Measurements from ENCODE around the gene ZCCHC2. TPM values are rescaled to one million over a fixed set of nuclear protein-coding genes. Genes with fewer than 3 reads are reported as not detected.

The ZCCHC2 gene
- total and polyA plus RNA-seq, 2 of the 4 experiments (the other 2 are of a cell fraction) = 3.2 to 3.6 TPM

DNA sequence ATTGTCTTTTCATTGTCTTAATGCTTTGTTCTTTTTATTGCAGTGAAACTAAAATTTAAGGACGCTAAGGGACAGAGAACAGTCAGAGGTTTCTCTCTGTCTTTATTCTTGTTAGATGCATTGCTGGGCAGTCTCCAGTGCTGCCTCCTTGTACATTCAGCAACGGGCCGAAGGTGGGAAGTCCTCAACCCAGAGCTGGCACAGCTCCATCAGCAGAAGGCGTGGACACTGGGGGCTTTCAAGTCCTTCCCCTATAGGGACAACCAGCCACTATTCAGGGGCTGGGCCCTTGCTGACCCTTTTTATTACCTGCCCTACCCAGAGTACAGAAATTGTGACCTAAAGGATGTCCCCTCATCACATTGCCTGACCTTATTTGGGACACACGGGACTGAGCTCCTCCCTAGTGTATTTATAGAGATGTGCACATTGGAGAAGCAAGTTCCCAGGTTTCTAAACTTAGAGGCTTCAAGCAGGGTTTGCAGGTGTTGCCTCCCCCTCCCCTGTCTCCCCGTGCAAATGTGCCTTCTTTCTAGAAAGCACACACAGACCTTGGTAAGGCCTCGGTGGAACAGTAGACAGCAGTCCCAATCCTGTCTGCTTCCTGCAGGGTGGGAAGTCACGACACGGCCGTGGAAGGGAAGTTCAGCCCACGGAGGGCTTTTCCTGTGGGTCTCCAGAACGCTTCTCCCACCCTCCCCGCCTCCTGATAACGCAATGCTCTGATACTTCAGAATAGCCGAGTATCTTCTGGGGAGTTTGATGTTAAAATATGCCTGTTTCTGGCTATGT, 68.2 kb downstream of the ZCCHC2 start:
- Histone ChIP-seq H3K9me1 (ENCODE audit: insufficient read depth, low read length) (no peaks in the 10 kb centered on the region), H3K4ac (ENCODE audit: low read depth, low read length) (no peak overlapping the region), H3K9me3 (ENCODE audit: control insufficient read depth, insufficient read depth, low read length) (peaks cover 2% of the 10 kb centered on the region; the same call in 1 of the 2 replicates), H2BK120ac (ENCODE audit: low read depth, low read length) (no peak overlapping the region), H3K9ac (ENCODE audit: low read depth, low read length) (no peak overlapping the region), H3K27ac (ENCODE audit: insufficient read depth, low read length) (no peak overlapping the region), H4K5ac (ENCODE audit: low read depth, low read length) (no peak overlapping the region), H3K14ac (replicated peaks; ENCODE audit: low read depth, low read length) (no peak overlapping the region), H3K4me2 (ENCODE audit: low read depth, low read length) (no peak overlapping the region), H2BK15ac (ENCODE audit: low read depth, low read length) (no peak overlapping the region), H2BK20ac (ENCODE audit: low read depth, low read length) (no peak overlapping the region), H4K91ac (ENCODE audit: insufficient read depth, low read depth, low read length) (no peak overlapping the region), H2BK5ac (ENCODE audit: low read depth, low read length, poor library complexity, severe bottlenecking) (no peak overlapping the region), H3K23ac (ENCODE audit: low read depth, low read length) (no peak overlapping the region), H2AK9ac (replicated peaks; ENCODE audit: low read depth, low read length, poor library complexity) (no peak overlapping the region), H3K4me1 (ENCODE audit: control insufficient read depth, insufficient read depth, low read length) (no peaks in the 10 kb centered on the region), H3K36me3 (ENCODE audit: control insufficient read depth, insufficient read depth, low read length) (no peaks in the 10 kb centered on the region), H2AK5ac (ENCODE audit: low read depth, low read length) (no peak overlapping the region), H3K79me1 (ENCODE audit: low read depth in 1 of 2, low read length in 2 of 2) (no peaks in the 10 kb centered on the region), H2AFZ (replicated peaks; ENCODE audit: low read length, poor library complexity) (no peak overlapping the region), H3K56ac (ENCODE audit: extremely low read depth, insufficient read depth, low read length) (no peak overlapping the region), H4K20me1 (ENCODE audit: insufficient read depth, low read length) (peaks cover 3% of the 10 kb centered on the region; the same call in 1 of the 2 replicates), H3K4me3 (ENCODE audit: insufficient read depth, low read depth, low read length) (no peak overlapping the region), H3K18ac (ENCODE audit: low read depth, low read length) (no peak overlapping the region), H4K8ac (ENCODE audit: low read depth in 2 of 2, low read length in 2 of 2) (no peak overlapping the region), H3K27me3 (ENCODE audit: control insufficient read depth, insufficient read depth, low read length) (peaks cover 23% of the 10 kb centered on the region)
- in situ Hi-C loops (cut with MboI; ENCODE audit: low sequenced_read_pairs) = no loop called here
- WGBS, 2 experiments (ENCODE audit: extremely low coverage in 2 of 2, insufficient read length in 1 of 2) = 71% methylated on average over 3 of the region's 15 CpGs; no CpG with 5 or more reads in 1 of the 2 experiments
- dilution Hi-C loops (cut with HindIII; ENCODE audit: low sequenced_read_pairs, unreplicated experiment) = no loop called here
- ATAC-seq (ENCODE audit: low read depth) (no peak), DNase-seq (no peak)
- intact Hi-C loops (cut with micrococcal nuclease) = no loop called here
- no TSS peak for BruUV-seq (replicated peaks)
- CTCF ChIA-PET = interaction anchor here (0.9 kb wide), 1 partner anchor 391 kb away, joined by 3 read pairs; no protein-coding TSS in a partner anchor
- POLR2A ChIA-PET (ENCODE audit: unreplicated experiment) = no interaction called here
- no peak for TF ChIP-seq FOS (IDR thresholded peaks at IDR 0.05; ENCODE audit: low read depth, low read length)
- TF ChIP-seq CHD1 (IDR thresholded peaks at IDR 0.05; ENCODE audit: low read depth, low read length) = no peak
- no peak for TF ChIP-seq MXI1 (IDR thresholded peaks at IDR 0.05; ENCODE audit: borderline replicate concordance, low read depth, low read length)
- TF ChIP-seq, protein P1, sequence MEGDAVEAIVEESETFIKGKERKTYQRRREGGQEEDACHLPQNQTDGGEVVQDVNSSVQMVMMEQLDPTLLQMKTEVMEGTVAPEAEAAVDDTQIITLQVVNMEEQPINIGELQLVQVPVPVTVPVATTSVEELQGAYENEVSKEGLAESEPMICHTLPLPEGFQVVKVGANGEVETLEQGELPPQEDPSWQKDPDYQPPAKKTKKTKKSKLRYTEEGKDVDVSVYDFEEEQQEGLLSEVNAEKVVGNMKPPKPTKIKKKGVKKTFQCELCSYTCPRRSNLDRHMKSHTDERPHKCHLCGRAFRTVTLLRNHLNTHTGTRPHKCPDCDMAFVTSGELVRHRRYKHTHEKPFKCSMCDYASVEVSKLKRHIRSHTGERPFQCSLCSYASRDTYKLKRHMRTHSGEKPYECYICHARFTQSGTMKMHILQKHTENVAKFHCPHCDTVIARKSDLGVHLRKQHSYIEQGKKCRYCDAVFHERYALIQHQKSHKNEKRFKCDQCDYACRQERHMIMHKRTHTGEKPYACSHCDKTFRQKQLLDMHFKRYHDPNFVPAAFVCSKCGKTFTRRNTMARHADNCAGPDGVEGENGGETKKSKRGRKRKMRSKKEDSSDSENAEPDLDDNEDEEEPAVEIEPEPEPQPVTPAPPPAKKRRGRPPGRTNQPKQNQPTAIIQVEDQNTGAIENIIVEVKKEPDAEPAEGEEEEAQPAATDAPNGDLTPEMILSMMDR (conservative IDR thresholded peaks at IDR 0.05; ENCODE audit: low read depth, low read length) = no peak
- no peak for TF ChIP-seq NFE2L2 (IDR thresholded peaks at IDR 0.05; ENCODE audit: low read depth, low read length)
- TF ChIP-seq BHLHE40 (IDR thresholded peaks at IDR 0.05; ENCODE audit: low read depth, low read length) = no peak
- no peak for TF ChIP-seq RAD21 (IDR thresholded peaks at IDR 0.05; ENCODE audit: low read length)
- no peak for TF ChIP-seq POLR2A (IDR thresholded peaks at IDR 0.05; ENCODE audit: low read depth, low read length)
- no peak for TF ChIP-seq RFX5 (IDR thresholded peaks at IDR 0.05; ENCODE audit: low read depth, low read length)
- no peak for TF ChIP-seq RCOR1 (IDR thresholded peaks at IDR 0.05; ENCODE audit: insufficient replicate concordance, low read length)
- TF ChIP-seq, protein P2, sequence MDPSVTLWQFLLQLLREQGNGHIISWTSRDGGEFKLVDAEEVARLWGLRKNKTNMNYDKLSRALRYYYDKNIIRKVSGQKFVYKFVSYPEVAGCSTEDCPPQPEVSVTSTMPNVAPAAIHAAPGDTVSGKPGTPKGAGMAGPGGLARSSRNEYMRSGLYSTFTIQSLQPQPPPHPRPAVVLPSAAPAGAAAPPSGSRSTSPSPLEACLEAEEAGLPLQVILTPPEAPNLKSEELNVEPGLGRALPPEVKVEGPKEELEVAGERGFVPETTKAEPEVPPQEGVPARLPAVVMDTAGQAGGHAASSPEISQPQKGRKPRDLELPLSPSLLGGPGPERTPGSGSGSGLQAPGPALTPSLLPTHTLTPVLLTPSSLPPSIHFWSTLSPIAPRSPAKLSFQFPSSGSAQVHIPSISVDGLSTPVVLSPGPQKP (IDR thresholded peaks at IDR 0.05; ENCODE audit: borderline replicate concordance, low read depth, low read length) = no peak
- TF ChIP-seq CEBPB (IDR thresholded peaks at IDR 0.05; ENCODE audit: low read depth, low read length) = no peak
- TF ChIP-seq MAZ (IDR thresholded peaks at IDR 0.05; ENCODE audit: borderline replicate concordance, low read depth, low read length) = no peak
- TF ChIP-seq USF2 (IDR thresholded peaks at IDR 0.05; ENCODE audit: low read depth, low read length) = no peak
- TF ChIP-seq SMC3 (IDR thresholded peaks at IDR 0.05; ENCODE audit: low read depth, low read length) = no peak

Data from IMR-90 (cell line).